GM19238 (cell line): Measurements from ENCODE around the gene FKTN.

ENCODE experiments used
- DNase-seq: peaks from one replicate; pipeline ENCODE4 v3.0.0; 2011; ENCODE audit warnings: low spot score; ENCODE audit not compliant: insufficient read length

Gene FKTN

GRCh38 chr9:105678163-105678562 lies 120.2 kb downstream of the FKTN start:
- DNase-seq: no peak

- DNase-seq: no peak
Measured at GRCh38 chr9:105678781-105679180, 120.8 kb downstream of the FKTN start.

- DNase-seq: no peak
Measured at GRCh38 chr9:105679257-105680022, 121.5 kb downstream of the FKTN start.

GRCh38 chr9:105681313-105681712 lies 123.4 kb downstream of the FKTN start:
- DNase-seq: no peak

GRCh38 chr9:105681724-105682123 lies 123.8 kb downstream of the FKTN start:
- no peak for DNase-seq

GRCh38 chr9:105683688-105684275 lies 125.9 kb downstream of the FKTN start:
- DNase-seq: no peak

- no peak for DNase-seq
Measured at GRCh38 chr9:105686936-105687335, 129.0 kb downstream of the FKTN start.
